NCI-H2196 (cell line): ENCODE measurements around the gene ESR1.
A peak's percentile ranks its signal among the peaks of the same experiment; 100 is the strongest.
"Not testable (repeated sequence)": the region's sequence is repeated elsewhere in the genome, so short reads cannot be mapped to it uniquely, and the experiment has no call there.

ENCODE experiments used
- DNase-seq: peaks from one replicate; lab custom pipeline; 2025; ENCODE audit not compliant: unreplicated experiment; lab: John Stamatoyannopoulos, UW

ESR1 gene

DNA sequence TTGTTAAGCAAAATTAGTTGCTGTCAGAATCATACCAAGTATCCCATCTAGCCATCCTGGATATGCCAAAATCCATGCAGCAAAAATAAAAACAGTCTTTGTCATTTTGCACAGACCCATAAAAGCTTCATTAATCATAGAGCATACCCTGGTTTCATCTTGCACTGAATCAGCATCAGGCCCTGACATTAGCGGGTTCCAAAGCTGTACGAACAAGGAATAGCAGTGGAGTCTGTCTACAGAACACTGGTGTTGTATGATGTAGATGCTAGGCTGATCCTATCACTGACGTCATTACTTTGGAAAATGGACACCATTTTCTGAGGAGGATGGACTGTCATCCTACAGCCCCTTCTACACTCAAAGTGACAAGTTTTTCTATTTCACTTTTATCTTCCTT is 315.6 kb downstream of the ESR1 start:
- DNase-seq, result no peak

DNA sequence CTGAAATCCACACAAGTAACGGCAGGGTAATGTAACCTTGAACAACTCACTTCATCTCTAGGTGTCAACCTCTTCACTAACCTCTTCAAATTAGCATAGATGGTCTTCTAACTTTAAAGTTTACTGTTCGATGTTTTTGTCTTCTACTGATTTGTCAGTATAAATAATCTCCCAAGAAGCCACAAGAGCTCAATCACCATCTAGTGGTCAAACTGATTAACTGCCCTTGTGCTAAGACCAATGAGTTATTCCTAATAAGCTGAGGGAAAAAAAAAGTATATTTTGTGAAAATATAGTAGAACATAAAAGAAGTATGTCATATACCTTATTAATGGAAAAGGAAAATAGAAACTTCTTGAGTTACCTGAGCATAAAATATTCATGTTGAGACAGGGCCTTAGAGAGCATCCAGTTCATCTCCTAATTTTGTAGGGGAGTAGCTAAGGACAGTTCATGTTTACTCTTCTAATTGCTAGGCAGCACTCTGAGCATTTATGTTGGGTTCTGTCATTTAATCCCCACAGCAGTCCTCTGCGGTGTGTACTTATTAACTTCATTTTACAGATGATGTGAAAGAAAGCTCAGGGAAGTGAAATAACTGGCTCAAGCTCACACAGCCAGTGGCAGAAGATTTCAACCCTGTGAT is 317.1 kb downstream of the ESR1 start:
- DNase-seq, result peak; percentile 47

GRCh38 chr6:152127432-152128165 is 320.1 kb downstream of the ESR1 start:
- no peak for DNase-seq

- DNase-seq, result no peak
These were observed 322.2 kb downstream of the ESR1 start for GRCh38 chr6:152129691-152130151.

GRCh38 chr6:152130441-152130840 is 323.0 kb downstream of the ESR1 start:
- DNase-seq, result no peak

DNA sequence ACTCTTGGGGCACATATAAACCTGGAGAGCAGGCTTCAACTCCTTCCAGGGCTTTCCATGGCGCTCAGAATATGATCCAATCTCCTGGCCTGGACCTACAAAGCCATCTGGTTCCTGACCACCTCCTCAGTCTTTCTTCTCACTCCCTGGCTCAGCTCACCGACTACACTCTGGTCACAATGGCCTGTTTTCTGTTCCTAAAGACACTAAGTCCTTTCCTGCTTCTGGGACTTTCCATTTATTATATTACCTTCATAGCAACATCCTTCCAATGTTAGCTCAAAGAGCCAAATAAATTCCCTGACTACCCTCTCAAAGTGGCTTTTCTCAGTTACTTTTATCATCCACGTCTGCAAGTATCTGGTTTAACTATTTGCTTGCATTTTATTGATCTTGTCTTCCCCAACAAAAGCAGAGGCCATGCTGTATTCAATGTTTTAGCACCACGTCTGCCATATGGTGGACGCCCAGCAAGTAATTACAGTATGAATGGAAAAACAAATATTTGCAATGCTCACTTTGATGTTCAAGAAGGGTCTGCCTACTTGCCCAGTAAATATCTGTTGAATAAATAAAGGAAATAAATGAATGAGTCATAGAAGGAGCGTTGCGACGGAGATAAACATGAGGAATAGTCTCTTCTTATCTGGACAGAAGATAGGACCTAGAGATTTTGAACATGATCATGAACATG is 328.4 kb downstream of the ESR1 start:
- DNase-seq, result peak; percentile 72

GRCh38 chr6:152136449-152136825 is 329.0 kb downstream of the ESR1 start:
- peak; percentile 74 for DNase-seq

- DNase-seq, result not testable (repeated sequence)
These were observed 330.9 kb downstream of the ESR1 start for GRCh38 chr6:152138344-152138743.

GRCh38 chr6:152142105-152142504 is 334.6 kb downstream of the ESR1 start:
- no peak for DNase-seq

DNA sequence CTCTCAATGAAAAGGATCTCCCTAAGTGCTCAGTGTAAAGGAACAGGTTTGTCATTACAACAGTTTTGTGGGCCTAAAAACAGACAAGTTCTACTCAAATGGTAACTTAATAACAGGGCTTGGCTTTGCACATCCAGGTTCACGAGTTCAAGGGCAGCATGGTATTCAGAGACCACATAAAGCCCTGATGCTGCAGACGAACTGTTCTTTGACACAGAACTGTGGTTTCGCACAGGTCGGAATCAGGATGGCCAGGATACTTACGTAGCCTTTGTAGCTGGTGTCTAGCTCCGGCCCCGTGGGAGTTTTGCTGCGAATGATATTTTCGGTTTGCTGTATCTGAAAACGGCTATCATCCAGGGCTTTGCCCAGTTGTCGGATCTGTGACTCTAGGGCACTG is 335.9 kb downstream of the ESR1 start:
- DNase-seq, result no peak

DNA sequence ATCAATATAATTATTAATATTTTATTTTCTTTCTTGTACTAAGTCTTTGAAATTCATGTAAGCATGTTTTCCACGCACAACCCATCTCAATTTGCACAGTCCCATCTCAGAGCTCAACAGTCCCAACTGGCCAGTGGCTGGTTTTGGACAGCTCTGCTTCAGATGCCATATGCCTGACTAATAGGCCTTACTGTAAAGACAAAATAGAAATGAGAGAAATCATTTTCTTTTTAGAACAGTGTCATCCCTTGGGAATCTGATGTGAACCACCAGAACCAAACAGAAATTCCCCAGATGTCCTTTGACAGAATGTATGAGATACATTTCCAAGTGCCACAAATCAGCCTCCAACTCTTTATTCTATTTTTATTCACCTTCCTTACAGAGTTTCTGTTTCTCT is 338.9 kb downstream of the ESR1 start:
- no peak for DNase-seq

DNA sequence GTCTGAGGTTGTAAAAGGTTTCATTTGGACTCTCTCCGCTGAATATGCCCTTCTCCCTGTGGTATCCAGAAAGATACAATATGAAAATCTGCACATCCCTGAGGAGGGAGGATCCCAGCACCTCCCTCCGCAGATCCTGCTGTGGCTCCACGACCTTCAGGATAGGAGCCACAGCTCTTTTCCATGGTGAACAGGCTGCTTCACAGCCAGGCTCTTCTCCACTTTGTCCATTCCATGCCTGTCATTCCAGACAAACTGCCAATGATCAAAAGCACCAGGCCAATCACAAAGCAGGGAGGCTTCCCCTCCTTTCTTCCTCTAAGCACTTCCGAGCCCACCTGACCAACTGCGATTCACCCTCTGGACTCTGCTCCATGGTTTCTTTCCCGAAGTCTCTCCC is 339.8 kb downstream of the ESR1 start:
- no peak for DNase-seq

- no peak for DNase-seq
These were observed 340.9 kb downstream of the ESR1 start for GRCh38 chr6:152148412-152148811.

DNA sequence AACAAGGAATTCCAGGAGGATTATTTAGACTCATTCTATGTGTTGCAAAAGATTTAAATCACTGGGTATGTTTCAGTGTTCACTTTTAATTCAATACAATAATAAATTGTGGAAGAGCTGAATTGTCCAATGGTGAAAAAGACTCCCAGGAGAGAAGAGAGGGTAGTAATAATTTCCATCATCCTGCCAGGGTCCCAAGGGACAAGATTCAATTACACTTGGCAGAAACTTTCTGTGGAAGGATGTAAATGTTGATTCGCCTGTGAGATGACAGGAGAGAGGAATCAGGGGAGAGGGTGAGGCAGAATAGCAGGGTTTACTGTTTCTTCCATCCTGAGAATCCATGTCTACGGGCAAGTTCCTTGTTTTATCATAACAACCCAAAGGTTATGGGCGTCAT is 342.7 kb downstream of the ESR1 start:
- no peak for DNase-seq

GRCh38 chr6:152151920-152152319 is 344.4 kb downstream of the ESR1 start:
- DNase-seq, result no peak

DNA sequence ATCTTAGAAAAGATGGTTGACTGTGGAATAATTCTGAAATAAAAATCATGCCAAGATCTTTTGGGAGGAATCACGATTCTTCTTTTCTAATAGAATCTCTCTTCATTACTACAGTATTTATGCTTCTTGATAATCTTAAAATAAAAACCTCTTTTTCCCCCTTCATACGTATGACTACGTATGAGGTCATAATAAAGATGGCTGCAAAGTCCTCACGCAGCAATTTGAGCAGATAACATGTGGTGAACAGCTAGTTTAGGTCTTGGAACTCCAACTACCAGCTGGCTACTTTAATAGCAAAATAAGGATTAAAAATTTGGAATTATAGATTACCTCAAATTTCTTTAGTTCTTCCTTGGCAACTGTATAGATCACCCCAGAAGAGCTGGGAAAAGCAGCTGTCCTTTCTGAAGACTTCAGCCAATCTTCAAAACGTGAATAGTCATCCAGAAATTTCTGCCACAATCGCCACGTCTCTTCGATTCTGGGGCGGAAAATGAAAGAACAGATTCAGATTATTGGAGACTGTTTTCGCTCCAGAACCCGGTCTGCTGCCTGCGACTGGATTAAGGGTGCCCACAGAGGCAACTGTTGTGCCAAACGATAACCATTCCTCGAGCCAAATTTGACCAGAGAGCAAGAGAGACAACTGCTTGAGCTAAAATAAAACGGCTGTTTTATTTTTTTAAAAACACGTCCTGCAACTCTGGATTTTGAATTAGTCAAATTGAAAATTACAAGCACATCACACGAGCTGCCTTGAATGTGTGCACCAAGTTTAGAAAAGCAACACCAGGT is 347.3 kb downstream of the ESR1 start:
- no peak for DNase-seq

- no peak for DNase-seq
These were observed 348.3 kb downstream of the ESR1 start for GRCh38 chr6:152155792-152156191.

DNA sequence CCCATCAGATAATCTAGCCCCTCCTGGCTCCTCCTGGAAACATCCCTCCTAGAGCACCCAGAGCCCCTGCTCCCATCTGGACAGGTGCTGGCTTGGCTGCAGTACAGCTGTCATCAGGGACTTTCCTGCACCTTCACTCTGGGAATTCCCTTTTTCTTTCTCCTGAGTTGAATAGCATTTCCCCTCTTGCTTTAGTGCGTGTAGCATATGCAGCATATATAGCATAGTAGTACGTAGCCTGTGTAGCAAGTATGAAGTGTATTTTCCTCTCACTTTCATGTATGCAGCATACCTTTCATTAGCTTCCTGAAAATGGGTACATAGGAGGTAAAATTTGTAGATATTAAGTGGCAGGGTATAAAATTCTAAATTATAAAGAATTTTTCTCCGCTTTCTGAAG is 352.9 kb downstream of the ESR1 start:
- no peak for DNase-seq

GRCh38 chr6:152161501-152161900 is 354.0 kb downstream of the ESR1 start:
- no peak for DNase-seq

DNA sequence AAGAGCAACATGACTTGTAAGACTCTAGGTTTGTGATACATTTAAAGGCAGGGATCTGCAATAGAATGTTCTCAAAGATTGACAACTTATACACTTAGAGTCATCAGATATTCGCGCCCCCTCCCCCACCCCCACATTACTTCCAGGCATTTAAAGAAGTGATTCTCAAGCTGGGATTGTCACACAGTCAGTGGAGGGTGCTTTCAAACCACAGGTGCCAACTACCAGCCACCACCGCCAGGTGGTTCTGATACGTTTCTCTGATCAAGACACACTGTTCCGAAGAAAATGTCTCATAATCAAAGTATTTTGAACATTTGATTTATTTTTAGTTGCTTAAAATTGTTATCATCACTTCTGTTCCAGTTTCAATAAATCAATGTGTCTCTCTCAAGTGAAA is 357.5 kb downstream of the ESR1 start:
- DNase-seq, result no peak

DNA sequence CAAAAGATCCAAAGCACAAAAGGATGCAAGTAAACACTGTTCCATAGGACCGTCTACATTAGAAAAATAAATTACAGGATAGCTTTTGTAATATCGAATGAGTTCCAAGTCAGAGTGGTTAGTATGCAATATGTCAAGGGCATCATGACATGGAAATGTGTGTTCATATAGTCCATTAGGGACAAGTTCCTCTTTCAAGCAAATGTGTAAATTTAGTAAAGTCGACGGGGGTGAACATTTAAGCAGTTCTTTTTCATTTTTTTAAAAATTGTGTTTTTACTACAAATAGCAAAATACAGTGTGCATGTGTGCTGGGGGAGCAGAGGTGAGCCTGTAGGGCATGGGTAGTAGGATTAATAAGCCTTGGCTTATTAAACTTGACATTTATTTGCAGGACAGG is 359.0 kb downstream of the ESR1 start:
- DNase-seq, result no peak
